ENCODE measurements around the gene NEK10. TPM values are rescaled to one million over a fixed set of nuclear protein-coding genes. Genes with fewer than 3 reads are reported as not detected.
A peak's percentile ranks its signal among the peaks of the same experiment; 100 is the strongest.

Gene NEK10
- total and polyA plus RNA-seq, 2 of the 13 experiments (the other 11 are each of a cell fraction or from before 2014, with no cell fraction given): 2.8 to 14.2 TPM

DNA sequence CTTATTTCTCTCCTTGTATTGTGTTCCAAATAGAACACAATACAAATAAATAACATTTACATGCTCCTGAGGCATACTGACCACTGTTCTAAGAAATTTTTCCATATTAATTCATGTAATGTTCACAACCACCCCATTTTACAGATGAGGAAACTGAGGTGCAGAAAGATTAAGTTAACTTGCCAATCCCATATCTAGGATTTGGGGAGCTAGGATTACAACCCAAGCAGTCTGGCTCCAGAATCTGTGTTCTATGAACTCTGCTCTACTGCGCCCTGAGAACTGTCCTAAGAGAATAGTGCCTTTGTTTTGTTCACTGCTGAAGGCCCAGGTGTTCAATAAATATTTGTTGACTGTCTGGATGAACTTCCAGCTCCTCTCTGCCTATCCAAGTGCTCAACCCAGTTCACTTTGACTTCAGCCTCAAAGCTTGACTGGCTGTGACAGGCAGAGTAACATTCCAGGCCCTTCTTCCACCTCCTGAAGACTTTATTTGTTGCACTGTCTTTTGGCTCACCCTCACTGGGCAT, 3.1 kb downstream of the NEK10 start (continued):
- TF ChIP-seq, protein P1, sequence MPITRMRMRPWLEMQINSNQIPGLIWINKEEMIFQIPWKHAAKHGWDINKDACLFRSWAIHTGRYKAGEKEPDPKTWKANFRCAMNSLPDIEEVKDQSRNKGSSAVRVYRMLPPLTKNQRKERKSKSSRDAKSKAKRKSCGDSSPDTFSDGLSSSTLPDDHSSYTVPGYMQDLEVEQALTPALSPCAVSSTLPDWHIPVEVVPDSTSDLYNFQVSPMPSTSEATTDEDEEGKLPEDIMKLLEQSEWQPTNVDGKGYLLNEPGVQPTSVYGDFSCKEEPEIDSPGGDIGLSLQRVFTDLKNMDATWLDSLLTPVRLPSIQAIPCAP (CRISPR knock-in tag; IDR thresholded peaks at IDR 0.05; ENCODE audit: low read depth): no peak
- TF ChIP-seq, protein P2, sequence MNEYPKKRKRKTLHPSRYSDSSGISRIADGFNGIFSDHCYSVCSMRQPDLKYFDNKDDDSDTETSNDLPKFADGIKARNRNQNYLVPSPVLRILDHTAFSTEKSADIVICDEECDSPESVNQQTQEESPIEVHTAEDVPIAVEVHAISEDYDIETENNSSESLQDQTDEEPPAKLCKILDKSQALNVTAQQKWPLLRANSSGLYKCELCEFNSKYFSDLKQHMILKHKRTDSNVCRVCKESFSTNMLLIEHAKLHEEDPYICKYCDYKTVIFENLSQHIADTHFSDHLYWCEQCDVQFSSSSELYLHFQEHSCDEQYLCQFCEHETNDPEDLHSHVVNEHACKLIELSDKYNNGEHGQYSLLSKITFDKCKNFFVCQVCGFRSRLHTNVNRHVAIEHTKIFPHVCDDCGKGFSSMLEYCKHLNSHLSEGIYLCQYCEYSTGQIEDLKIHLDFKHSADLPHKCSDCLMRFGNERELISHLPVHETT (CRISPR knock-in tag; conservative IDR thresholded peaks at IDR 0.05): no peak
- TF ChIP-seq NFIC (IDR thresholded peaks at IDR 0.05; ENCODE audit: low read length) (peak; percentile 74), KDM5A (IDR thresholded peaks at IDR 0.05; ENCODE audit: borderline replicate concordance, low read length) (no peak), GATAD1 (CRISPR knock-in tag; IDR thresholded peaks at IDR 0.05) (0 out of 2 replicates have a peak, but pooled peaks have one; percentile 14), FOXA3 (CRISPR knock-in tag; IDR thresholded peaks at IDR 0.05) (peak; percentile 87), ZNF607 (CRISPR knock-in tag; IDR thresholded peaks at IDR 0.05; ENCODE audit: borderline replicate concordance) (no peak), GABPA (IDR thresholded peaks at IDR 0.05; ENCODE audit: low read depth, low read length) (no peak), GABPA (CRISPR knock-in tag; IDR thresholded peaks at IDR 0.05; ENCODE audit: low read depth) (no peak), ZNF670 (CRISPR knock-in tag; IDR thresholded peaks at IDR 0.05; ENCODE audit: borderline replicate concordance) (no peak), POLR2G (IDR thresholded peaks at IDR 0.05; ENCODE audit: low read depth, low read length) (0 out of 2 replicates have a peak, but pooled peaks have one; percentile 44), WIZ (CRISPR knock-in tag; IDR thresholded peaks at IDR 0.05) (no peak), PAX8 (CRISPR knock-in tag; IDR thresholded peaks at IDR 0.05; ENCODE audit: borderline replicate concordance) (no peak), KLF6 (CRISPR knock-in tag; IDR thresholded peaks at IDR 0.05) (no peak), ZNF17 (CRISPR knock-in tag; IDR thresholded peaks at IDR 0.05) (no peak), MBD4 (IDR thresholded peaks at IDR 0.05; ENCODE audit: borderline replicate concordance, low read length) (0 out of 2 replicates have a peak, but pooled peaks have one; percentile 43)
- TF ChIP-seq, protein P3, sequence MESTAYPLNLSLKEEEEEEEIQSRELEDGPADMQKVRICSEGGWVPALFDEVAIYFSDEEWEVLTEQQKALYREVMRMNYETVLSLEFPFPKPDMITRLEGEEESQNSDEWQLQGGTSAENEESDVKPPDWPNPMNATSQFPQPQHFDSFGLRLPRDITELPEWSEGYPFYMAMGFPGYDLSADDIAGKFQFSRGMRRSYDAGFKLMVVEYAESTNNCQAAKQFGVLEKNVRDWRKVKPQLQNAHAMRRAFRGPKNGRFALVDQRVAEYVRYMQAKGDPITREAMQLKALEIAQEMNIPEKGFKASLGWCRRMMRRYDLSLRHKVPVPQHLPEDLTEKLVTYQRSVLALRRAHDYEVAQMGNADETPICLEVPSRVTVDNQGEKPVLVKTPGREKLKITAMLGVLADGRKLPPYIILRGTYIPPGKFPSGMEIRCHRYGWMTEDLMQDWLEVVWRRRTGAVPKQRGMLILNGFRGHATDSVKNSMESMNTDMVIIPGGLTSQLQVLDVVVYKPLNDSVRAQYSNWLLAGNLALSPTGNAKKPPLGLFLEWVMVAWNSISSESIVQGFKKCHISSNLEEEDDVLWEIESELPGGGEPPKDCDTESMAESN (CRISPR knock-in tag; conservative IDR thresholded peaks at IDR 0.05): no peak
- TF ChIP-seq, protein P4, sequence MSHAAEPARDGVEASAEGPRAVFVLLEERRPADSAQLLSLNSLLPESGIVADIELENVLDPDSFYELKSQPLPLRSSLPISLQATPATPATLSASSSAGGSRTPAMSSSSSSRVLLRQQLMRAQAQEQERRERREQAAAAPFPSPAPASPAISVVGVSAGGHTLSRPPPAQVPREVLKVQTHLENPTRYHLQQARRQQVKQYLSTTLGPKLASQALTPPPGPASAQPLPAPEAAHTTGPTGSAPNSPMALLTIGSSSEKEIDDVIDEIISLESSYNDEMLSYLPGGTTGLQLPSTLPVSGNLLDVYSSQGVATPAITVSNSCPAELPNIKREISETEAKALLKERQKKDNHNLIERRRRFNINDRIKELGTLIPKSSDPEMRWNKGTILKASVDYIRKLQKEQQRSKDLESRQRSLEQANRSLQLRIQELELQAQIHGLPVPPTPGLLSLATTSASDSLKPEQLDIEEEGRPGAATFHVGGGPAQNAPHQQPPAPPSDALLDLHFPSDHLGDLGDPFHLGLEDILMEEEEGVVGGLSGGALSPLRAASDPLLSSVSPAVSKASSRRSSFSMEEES (CRISPR knock-in tag; IDR thresholded peaks at IDR 0.05): no peak
- TF ChIP-seq, protein P5, sequence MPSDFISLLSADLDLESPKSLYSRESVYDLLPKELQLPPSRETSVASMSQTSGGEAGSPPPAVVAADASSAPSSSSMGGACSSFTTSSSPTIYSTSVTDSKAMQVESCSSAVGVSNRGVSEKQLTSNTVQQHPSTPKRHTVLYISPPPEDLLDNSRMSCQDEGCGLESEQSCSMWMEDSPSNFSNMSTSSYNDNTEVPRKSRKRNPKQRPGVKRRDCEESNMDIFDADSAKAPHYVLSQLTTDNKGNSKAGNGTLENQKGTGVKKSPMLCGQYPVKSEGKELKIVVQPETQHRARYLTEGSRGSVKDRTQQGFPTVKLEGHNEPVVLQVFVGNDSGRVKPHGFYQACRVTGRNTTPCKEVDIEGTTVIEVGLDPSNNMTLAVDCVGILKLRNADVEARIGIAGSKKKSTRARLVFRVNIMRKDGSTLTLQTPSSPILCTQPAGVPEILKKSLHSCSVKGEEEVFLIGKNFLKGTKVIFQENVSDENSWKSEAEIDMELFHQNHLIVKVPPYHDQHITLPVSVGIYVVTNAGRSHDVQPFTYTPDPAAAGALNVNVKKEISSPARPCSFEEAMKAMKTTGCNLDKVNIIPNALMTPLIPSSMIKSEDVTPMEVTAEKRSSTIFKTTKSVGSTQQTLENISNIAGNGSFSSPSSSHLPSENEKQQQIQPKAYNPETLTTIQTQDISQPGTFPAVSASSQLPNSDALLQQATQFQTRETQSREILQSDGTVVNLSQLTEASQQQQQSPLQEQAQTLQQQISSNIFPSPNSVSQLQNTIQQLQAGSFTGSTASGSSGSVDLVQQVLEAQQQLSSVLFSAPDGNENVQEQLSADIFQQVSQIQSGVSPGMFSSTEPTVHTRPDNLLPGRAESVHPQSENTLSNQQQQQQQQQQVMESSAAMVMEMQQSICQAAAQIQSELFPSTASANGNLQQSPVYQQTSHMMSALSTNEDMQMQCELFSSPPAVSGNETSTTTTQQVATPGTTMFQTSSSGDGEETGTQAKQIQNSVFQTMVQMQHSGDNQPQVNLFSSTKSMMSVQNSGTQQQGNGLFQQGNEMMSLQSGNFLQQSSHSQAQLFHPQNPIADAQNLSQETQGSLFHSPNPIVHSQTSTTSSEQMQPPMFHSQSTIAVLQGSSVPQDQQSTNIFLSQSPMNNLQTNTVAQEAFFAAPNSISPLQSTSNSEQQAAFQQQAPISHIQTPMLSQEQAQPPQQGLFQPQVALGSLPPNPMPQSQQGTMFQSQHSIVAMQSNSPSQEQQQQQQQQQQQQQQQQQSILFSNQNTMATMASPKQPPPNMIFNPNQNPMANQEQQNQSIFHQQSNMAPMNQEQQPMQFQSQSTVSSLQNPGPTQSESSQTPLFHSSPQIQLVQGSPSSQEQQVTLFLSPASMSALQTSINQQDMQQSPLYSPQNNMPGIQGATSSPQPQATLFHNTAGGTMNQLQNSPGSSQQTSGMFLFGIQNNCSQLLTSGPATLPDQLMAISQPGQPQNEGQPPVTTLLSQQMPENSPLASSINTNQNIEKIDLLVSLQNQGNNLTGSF (CRISPR knock-in tag; IDR thresholded peaks at IDR 0.05): no peak

All from HepG2 (cell line).